CD4-positive, alpha-beta T cell treated with Interleukin-1 beta for 1 hour (primary cell): ENCODE data around the gene PRSS33.

Experiments used
- DNase-seq, 2 donors: peaks; one replicate each; pipeline ENCODE4 v3.0.0-alpha.2; 2020 to 2022

Gene PRSS33

GRCh38 chr16:2737895-2738418, 49.4 kb downstream of the PRSS33 start:
- no peak for DNase-seq

GRCh38 chr16:2737238-2737605, 50.1 kb downstream of the PRSS33 start:
- DNase-seq, result no peak

DNA sequence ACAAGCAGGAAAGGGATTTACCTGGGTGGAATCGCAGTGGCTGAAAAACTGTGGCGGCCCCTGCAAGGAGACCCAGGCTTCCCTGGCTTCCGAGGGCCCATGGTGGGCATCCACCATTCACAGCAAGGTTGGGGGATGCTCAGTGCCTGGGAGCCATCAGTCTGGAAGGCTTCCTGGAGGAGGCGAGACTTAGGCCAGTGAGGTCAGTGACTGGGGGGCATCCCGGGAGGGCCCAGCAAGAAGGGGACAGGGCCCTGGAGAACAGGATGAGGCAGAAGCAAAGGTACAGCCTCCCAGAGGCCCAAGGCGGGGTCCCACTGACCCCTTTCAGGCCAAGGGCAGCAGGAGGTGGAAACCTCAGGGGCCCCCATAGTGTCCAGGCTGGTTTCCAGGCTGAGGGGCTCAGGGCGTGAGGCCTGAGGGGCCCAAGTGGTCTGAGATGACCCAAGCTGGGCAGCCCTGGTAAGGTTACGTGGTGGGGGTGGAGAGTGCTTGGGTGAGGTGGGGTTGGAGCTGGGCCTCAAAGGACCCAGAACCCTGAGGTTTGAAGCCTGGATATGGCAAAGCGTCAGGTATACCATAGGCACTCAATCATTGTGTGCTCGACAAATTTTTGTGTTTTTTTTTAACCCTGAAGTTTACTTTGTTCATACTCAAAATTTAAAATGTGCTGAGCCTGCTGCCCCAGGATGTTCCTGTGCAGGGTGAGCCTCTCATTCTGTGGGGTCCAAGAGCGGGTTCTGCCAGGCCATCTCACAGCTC, 50.7 kb downstream of the PRSS33 start:
- DNase-seq, result no peak

GRCh38 chr16:2734844-2735515, 52.4 kb downstream of the PRSS33 start:
- DNase-seq, result no peak
